GM12878 (cell line): ENCODE measurements around the gene USF3. TPM values are rescaled to one million over a fixed set of nuclear protein-coding genes. Genes with fewer than 3 reads are reported as not detected.

Experiments used
- ATF2 ChIP-seq: IDR thresholded peaks from 2 replicates; pipeline ENCODE4 v1.6.1; 2012; ENCODE audit warnings: low read length, inconsistent platforms
- HDAC2 ChIP-seq: fragments of 200-600 bp; sonication (generic); IDR thresholded peaks from 2 replicates; pipeline ENCODE4 v1.6.1; 2017
- IKZF2 ChIP-seq, 2 experiments: fragments of 450-650 bp; IDR thresholded peaks; 2 replicates each; pipeline ENCODE4 v1.6.1; 2017; ENCODE audit warnings: mild to moderate bottlenecking in 2 of 2, moderate library complexity in 2 of 2
- MEF2A ChIP-seq: IDR thresholded peaks from 2 replicates; pipeline ENCODE4 v1.6.1; 2011; ENCODE audit warnings: low read depth, mild to moderate bottlenecking, low read length, moderate library complexity; ENCODE audit not compliant: insufficient read depth
- MEF2B ChIP-seq: fragments of 450-650 bp; IDR thresholded peaks from 2 replicates; pipeline ENCODE4 v1.6.1; 2018; ENCODE audit warnings: mild to moderate bottlenecking, moderate library complexity; ENCODE audit not compliant: partially characterized antibody, poor library complexity, severe bottlenecking
- MXI1 ChIP-seq: fragments of 150-350 bp; IDR thresholded peaks from 2 replicates; pipeline ENCODE4 v1.6.1; 2011; ENCODE audit warnings: low read depth, mild to moderate bottlenecking, inconsistent platforms, low read length, improper control_type of control experiment
- PAX8 ChIP-seq: fragments of 450-650 bp; IDR thresholded peaks from 2 replicates; pipeline ENCODE4 v1.6.1; 2017; ENCODE audit warnings: mild to moderate bottlenecking, moderate library complexity
- PML ChIP-seq: IDR thresholded peaks from 2 replicates; pipeline ENCODE4 v1.6.1; 2012; ENCODE audit warnings: low read length, inconsistent platforms
- RUNX3 ChIP-seq: IDR thresholded peaks from 2 replicates; pipeline ENCODE4 v1.6.1; 2012; ENCODE audit warnings: low read length, inconsistent platforms
- SKIL ChIP-seq: fragments of 450-650 bp; IDR thresholded peaks from 2 replicates; pipeline ENCODE4 v1.6.1; 2017; ENCODE audit warnings: mild to moderate bottlenecking, low read depth, inconsistent platforms; ENCODE audit not compliant: poor library complexity, severe bottlenecking
- SUPT20H ChIP-seq: IDR thresholded peaks from 2 replicates; pipeline ENCODE4 v1.6.1; 2011; ENCODE audit warnings: low read depth, mild to moderate bottlenecking, low read length, moderate library complexity, borderline replicate concordance; ENCODE audit not compliant: control insufficient read depth
- ZNF217 ChIP-seq: fragments of 450-650 bp; IDR thresholded peaks from 2 replicates; pipeline ENCODE4 v1.6.1; 2017; ENCODE audit warnings: antibody characterized with exemption, mild to moderate bottlenecking
- polyA plus RNA-seq, 11 experiments: library from polyadenylated mRNA; depleted of rRNA in 4 of 11; unstranded in 6 of 11; stranded (reverse) in 5 of 11; fragments of >200 nt; fragmentation: Nextera tagmentation in 4 of 11; fragmentation: Illumina TruSeq in 1 of 11; extraction: Ambion mirVana in 4 of 11; extraction: Trizol in 1 of 11; gene quantifications; 1 replicate in 1 of 11; 2 replicates in 10 of 11; pipeline versions ENCODE4 v1.2.1 to v1.2.3, GENCODE V29; 2011 to 2016; ENCODE audit warnings: inconsistent platforms in 2 of 11, missing spikeins in 2 of 11, low read depth in 1 of 11
- total RNA-seq, 4 experiments: library from RNA; depleted of rRNA in 3 of 4; stranded (reverse); fragments of >200 nt in 3 of 4; fragmentation: Illumina TruSeq in 1 of 4; extraction: Trizol in 1 of 4; gene quantifications; 2 replicates each; pipeline versions ENCODE4 v1.2.1 to v1.2.3, GENCODE V29; 2013 to 2021

USF3 gene
- total and polyA plus RNA-seq, 10 of the 15 experiments (the other 5 are each of a cell fraction or from before 2014, with no cell fraction given), result 3.1 to 15.9 (median 7.8) TPM

GRCh38 chr3:113743006-113743630, 46.7 kb upstream of the USF3 start (continued):
- TF ChIP-seq SKIL (peak; percentile 25), RUNX3 (peak; percentile 88), MEF2B (peak; percentile 43), MXI1 (no peak; the same call in 1 of the 2 replicates), PML (no peak), PAX8 (no peak), IKZF2 (IDR thresholded peaks at IDR 0.05) (0 out of 4 replicates have a peak, but pooled peaks of 1 of the 2 experiments have one; percentile 19), ZNF217 (0 out of 2 replicates have a peak, but pooled peaks have one; percentile 62), SUPT20H (no peak), HDAC2 (no peak), ATF2 (peak; percentile 13; the same call in 1 of the 2 replicates), MEF2A (peak; percentile 73; the same call in 1 of the 2 replicates)
